Glomerular endothelial cell (primary cell): ENCODE data around the gene SPDL1. TPM values are rescaled to one million over a fixed set of nuclear protein-coding genes. Genes with fewer than 3 reads are reported as not detected.
A peak's percentile ranks its signal among the peaks of the same experiment; 100 is the strongest.

Experiments used
- DNase-seq: peaks from one replicate; pipeline ENCODE4 v3.0.0-alpha.2; 2011; ENCODE audit warnings: low read depth, low spot score; ENCODE audit errors: extremely low read depth
- total RNA-seq: library from RNA; depleted of rRNA; stranded (reverse); fragments of >200 nt; gene quantifications from 2 replicates; pipeline ENCODE4 v1.2.3, GENCODE V29; 2015

Gene SPDL1
- 15.3 and 23.6 TPM in 2 replicates for total RNA-seq

GRCh38 chr5:169583424-169584220 is at the start of gene SPDL1:
TSS of gene SPDL1 (plus strand) at chr5:169583773. CDS start at chr5:169588417, 4,644 bp downstream.
- peak; percentile 93 for DNase-seq

- no peak for DNase-seq
These were observed 49.2 kb upstream of the SPDL1 start for GRCh38 chr5:169534311-169534880.

GRCh38 chr5:169534939-169535338 is 48.6 kb upstream of the SPDL1 start:
- no peak for DNase-seq

GRCh38 chr5:169538944-169539343 is 44.6 kb upstream of the SPDL1 start:
- no peak for DNase-seq

GRCh38 chr5:169542811-169543210 is 40.8 kb upstream of the SPDL1 start:
- no peak for DNase-seq

GRCh38 chr5:169544264-169544950 is 39.2 kb upstream of the SPDL1 start:
- DNase-seq, result no peak

- no peak for DNase-seq
These were observed 37.8 kb upstream of the SPDL1 start for GRCh38 chr5:169545762-169546161.

- DNase-seq, result no peak
These were observed 37.2 kb upstream of the SPDL1 start for GRCh38 chr5:169546346-169546745.

GRCh38 chr5:169547508-169547907 is 36.1 kb upstream of the SPDL1 start:
- DNase-seq, result no peak

- no peak for DNase-seq
These were observed 35.3 kb upstream of the SPDL1 start for GRCh38 chr5:169548315-169548714.

- DNase-seq, result no peak
These were observed 34.0 kb upstream of the SPDL1 start for GRCh38 chr5:169549453-169550100.

- no peak for DNase-seq
These were observed 33.3 kb upstream of the SPDL1 start for GRCh38 chr5:169550227-169550626.

GRCh38 chr5:169551146-169551545 is 32.4 kb upstream of the SPDL1 start:
- DNase-seq, result no peak

- DNase-seq, result no peak
These were observed 31.9 kb upstream of the SPDL1 start for GRCh38 chr5:169551696-169552095.

GRCh38 chr5:169554251-169554650 is 29.3 kb upstream of the SPDL1 start:
- no peak for DNase-seq

GRCh38 chr5:169557838-169558237 is 25.7 kb upstream of the SPDL1 start:
- DNase-seq, result no peak

- DNase-seq, result no peak
These were observed 21.7 kb upstream of the SPDL1 start for GRCh38 chr5:169561893-169562292.

- DNase-seq, result no peak
These were observed 20.2 kb upstream of the SPDL1 start for GRCh38 chr5:169563369-169563768.

GRCh38 chr5:169566202-169566601 is 17.4 kb upstream of the SPDL1 start:
- no peak for DNase-seq

GRCh38 chr5:169567079-169567478 is 16.5 kb upstream of the SPDL1 start:
- no peak for DNase-seq

GRCh38 chr5:169569513-169569912 is 14.1 kb upstream of the SPDL1 start:
- DNase-seq, result no peak
